ENCODE measurements around the gene DLX2.
"Not testable (repeated sequence)": the region's sequence is repeated elsewhere in the genome, so short reads cannot be mapped to it uniquely, and the experiment has no call there.

DNA sequence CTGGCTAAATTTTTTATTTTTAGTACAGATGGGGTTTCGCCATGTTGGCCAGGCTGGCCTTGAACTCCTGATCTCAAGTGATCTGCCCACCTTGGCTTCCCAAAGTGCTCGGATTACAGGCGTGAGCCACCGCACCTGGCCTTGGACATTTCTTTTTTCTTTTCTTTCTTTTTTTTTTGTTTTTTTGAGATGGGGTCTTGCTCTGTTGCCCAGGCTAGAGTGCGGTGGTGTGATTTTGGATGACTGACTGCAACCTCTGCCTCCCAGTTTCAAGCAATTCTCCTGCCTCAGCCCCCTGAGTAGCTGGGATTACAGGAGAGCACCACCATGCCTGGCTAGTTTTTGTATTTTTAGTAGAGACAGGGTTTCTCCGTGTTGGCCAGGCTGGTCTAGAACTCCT is 11.5 kb upstream of the DLX2 start:
- not testable (repeated sequence) for TF ChIP-seq CTCF (IDR thresholded peaks at IDR 0.05; ENCODE audit: poor library complexity); EZH2 (IDR thresholded peaks at IDR 0.05; ENCODE audit: borderline replicate concordance)
